HepG2 (cell line): Measurements from ENCODE around the gene GYG1. TPM values are rescaled to one million over a fixed set of nuclear protein-coding genes. Genes with fewer than 3 reads are reported as not detected.

ENCODE experiments used
- AHR ChIP-seq: IDR thresholded peaks from 2 replicates; pipeline ENCODE4 v1.6.1; 2018; ENCODE audit warnings: missing genetic modification reagents, missing compliant biosample characterization
- CC2D1A ChIP-seq: sonication (generic); formaldehyde crosslinking; IDR thresholded peaks from 2 replicates; pipeline ENCODE4 v1.8.1; 2023; ENCODE audit warnings: mild to moderate bottlenecking, missing genetic modification reagents
- ERF ChIP-seq: IDR thresholded peaks from 2 replicates; pipeline ENCODE4 v1.6.1; 2018; ENCODE audit warnings: missing biosample characterization, missing genetic modification reagents
- GFI1 ChIP-seq: sonication (generic); formaldehyde crosslinking; IDR thresholded peaks from 2 replicates; pipeline ENCODE4 v1.5.0; 2020; ENCODE audit warnings: missing genetic modification reagents, mild to moderate bottlenecking, borderline replicate concordance
- GTF2F1 ChIP-seq: fragments of 150-350 bp; IDR thresholded peaks from 2 replicates; pipeline ENCODE4 v1.6.1; 2014; ENCODE audit warnings: low read length
- HMG20B ChIP-seq: conservative IDR thresholded peaks from 2 replicates; pipeline ENCODE4 v1.6.1; 2016; ENCODE audit warnings: missing genetic modification reagents, missing compliant biosample characterization
- HNRNPK ChIP-seq: fragments of 200-400 bp; formaldehyde crosslinking; IDR thresholded peaks from 2 replicates; pipeline ENCODE4 v1.6.1; 2018; ENCODE audit warnings: low read length, low read depth, moderate library complexity, mild to moderate bottlenecking; ENCODE audit not compliant: poor library complexity, severe bottlenecking
- HOXA5 ChIP-seq: sonication (generic); formaldehyde crosslinking; IDR thresholded peaks from 2 replicates; pipeline ENCODE4 v1.4.0; 2020; ENCODE audit warnings: missing genetic modification reagents
- KAT7 ChIP-seq: IDR thresholded peaks from 2 replicates; pipeline ENCODE4 v1.6.1; 2018; ENCODE audit warnings: borderline replicate concordance, missing compliant biosample characterization
- SRSF9 ChIP-seq: fragments of 200-400 bp; formaldehyde crosslinking; IDR thresholded peaks from 2 replicates; pipeline ENCODE4 v1.6.1; 2018; ENCODE audit warnings: borderline replicate concordance, mild to moderate bottlenecking, low read depth, low read length; ENCODE audit not compliant: insufficient read depth, poor library complexity, severe bottlenecking
- ZNF180 ChIP-seq: sonication (generic); formaldehyde crosslinking; IDR thresholded peaks from 2 replicates; pipeline ENCODE4 v1.4.0; 2020; ENCODE audit warnings: low read depth, missing genetic modification reagents, borderline replicate concordance
- ZNF546 ChIP-seq: sonication (generic); formaldehyde crosslinking; conservative IDR thresholded peaks from 2 replicates; pipeline ENCODE4 v1.8.1; 2023; ENCODE audit warnings: mild to moderate bottlenecking, missing genetic modification reagents
- ZNF773 ChIP-seq: sonication (generic); formaldehyde crosslinking; IDR thresholded peaks from 2 replicates; pipeline ENCODE4 v1.4.0; 2020; ENCODE audit warnings: missing genetic modification reagents, borderline replicate concordance
- ZNF878 ChIP-seq: sonication (generic); formaldehyde crosslinking; IDR thresholded peaks from 2 replicates; pipeline ENCODE4 v1.8.1; 2023; ENCODE audit warnings: mild to moderate bottlenecking, missing genetic modification reagents, moderate library complexity
- polyA plus RNA-seq, 8 experiments: library from polyadenylated mRNA; depleted of rRNA in 3 of 8; stranded (reverse) in 7 of 8; unstranded in 1 of 8; fragments of >200 nt; fragmentation: Illumina TruSeq in 4 of 8; extraction: Trizol in 4 of 8; gene quantifications; 2 replicates each; pipeline versions ENCODE4 v1.2.1 to v1.2.3, GENCODE V29; 2011 to 2016; ENCODE audit warnings: low read depth in 4 of 8, missing spikeins in 1 of 8, mixed read lengths in 1 of 8; ENCODE audit not compliant: insufficient read depth in 1 of 8
- total RNA-seq, 5 experiments: library from RNA; depleted of rRNA; stranded (reverse); fragments of >200 nt; fragmentation: Illumina TruSeq; extraction: Trizol; gene quantifications; 2 replicates each; pipeline ENCODE4 v1.2.3, GENCODE V29; 2016; ENCODE audit warnings: low read depth in 1 of 5
- TF ChIP-seq, protein P1 (sequence below): sonication (generic); formaldehyde crosslinking; IDR thresholded peaks from 2 replicates; pipeline ENCODE4 v1.4.0; 2020; ENCODE audit warnings: missing genetic modification reagents, borderline replicate concordance
- TF ChIP-seq, protein P2 (sequence below): sonication (generic); IDR thresholded peaks from 2 replicates; pipeline ENCODE4 v1.6.1; 2016; ENCODE audit warnings: low read depth, borderline replicate concordance
- TF ChIP-seq, protein P3 (sequence below): sonication (generic); formaldehyde crosslinking; IDR thresholded peaks from 2 replicates; pipeline ENCODE4 v1.4.0; 2020; ENCODE audit warnings: mild to moderate bottlenecking, missing genetic modification reagents
- TF ChIP-seq, protein P4 (sequence below): sonication (generic); formaldehyde crosslinking; IDR thresholded peaks from 2 replicates; pipeline ENCODE4 v1.5.0; 2020; ENCODE audit warnings: mild to moderate bottlenecking, missing genetic modification reagents, borderline replicate concordance

Gene GYG1
- total and polyA plus RNA-seq, 2 of the 13 experiments (the other 11 are each of a cell fraction or from before 2014, with no cell fraction given), result 15.7 to 28.1 TPM

DNA sequence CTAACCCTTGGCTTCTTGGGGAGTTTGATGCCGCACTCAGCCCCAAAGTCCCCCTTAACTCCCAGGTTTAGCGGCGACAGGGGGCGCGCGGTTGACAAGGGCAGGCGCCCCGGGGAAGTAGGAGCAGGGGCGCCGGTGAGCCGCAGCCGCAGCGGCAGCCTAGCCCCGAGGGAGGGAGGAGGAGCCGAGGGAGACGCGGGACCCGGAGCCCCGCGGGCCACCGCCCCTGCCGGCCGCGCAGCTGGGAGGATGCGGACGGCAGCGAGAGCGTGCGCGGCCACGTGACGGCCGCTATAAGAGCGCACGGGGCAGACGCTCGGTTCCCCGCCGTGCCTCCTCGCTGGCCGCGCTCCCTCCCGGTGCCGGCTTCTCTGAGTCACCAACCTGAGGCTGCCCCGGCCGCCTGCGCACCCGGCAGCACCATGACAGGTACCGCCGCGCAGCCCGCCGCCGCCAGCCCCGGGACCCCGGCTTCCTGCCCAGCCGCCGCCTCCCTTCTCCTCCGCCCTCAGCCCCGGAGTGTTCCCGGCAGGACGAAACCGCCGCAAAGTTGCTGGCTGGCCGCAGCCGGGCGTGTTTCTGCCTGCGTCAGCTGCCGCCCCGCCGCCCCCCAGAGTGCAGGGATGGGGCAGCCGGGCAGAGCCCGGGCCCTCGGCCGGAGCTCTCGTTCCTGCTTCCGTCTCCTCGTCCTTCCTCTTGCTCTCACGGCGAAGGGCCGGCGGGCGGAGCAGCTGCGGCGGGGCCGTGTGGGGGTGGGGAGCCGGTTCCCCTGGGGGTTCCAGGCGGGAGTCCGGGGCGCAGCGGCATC is at the start of gene GYG1 (continued):
- TF ChIP-seq, protein P1, sequence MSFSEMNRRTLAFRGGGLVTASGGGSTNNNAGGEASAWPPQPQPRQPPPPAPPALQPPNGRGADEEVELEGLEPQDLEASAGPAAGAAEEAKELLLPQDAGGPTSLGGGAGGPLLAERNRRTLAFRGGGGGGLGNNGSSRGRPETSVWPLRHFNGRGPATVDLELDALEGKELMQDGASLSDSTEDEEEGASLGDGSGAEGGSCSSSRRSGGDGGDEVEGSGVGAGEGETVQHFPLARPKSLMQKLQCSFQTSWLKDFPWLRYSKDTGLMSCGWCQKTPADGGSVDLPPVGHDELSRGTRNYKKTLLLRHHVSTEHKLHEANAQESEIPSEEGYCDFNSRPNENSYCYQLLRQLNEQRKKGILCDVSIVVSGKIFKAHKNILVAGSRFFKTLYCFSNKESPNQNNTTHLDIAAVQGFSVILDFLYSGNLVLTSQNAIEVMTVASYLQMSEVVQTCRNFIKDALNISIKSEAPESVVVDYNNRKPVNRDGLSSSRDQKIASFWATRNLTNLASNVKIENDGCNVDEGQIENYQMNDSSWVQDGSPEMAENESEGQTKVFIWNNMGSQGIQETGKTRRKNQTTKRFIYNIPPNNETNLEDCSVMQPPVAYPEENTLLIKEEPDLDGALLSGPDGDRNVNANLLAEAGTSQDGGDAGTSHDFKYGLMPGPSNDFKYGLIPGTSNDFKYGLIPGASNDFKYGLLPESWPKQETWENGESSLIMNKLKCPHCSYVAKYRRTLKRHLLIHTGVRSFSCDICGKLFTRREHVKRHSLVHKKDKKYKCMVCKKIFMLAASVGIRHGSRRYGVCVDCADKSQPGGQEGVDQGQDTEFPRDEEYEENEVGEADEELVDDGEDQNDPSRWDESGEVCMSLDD (CRISPR knock-in tag), result peak; percentile 72; the same call in 1 of the 2 replicates
- peak; percentile 46; the same call in 1 of the 2 replicates for TF ChIP-seq ZNF878 (CRISPR knock-in tag)
- TF ChIP-seq HOXA5 (CRISPR knock-in tag), result peak; percentile 41; the same call in 1 of the 2 replicates
- TF ChIP-seq ERF, result peak; percentile 65
- peak; percentile 40; the same call in 1 of the 2 replicates for TF ChIP-seq ZNF546 (CRISPR knock-in tag)
- no peak for TF ChIP-seq HMG20B (CRISPR knock-in tag)
- TF ChIP-seq KAT7, result peak; percentile 66; the same call in 1 of the 2 replicates
- TF ChIP-seq ZNF180 (CRISPR knock-in tag), result no peak
- TF ChIP-seq, protein P2, sequence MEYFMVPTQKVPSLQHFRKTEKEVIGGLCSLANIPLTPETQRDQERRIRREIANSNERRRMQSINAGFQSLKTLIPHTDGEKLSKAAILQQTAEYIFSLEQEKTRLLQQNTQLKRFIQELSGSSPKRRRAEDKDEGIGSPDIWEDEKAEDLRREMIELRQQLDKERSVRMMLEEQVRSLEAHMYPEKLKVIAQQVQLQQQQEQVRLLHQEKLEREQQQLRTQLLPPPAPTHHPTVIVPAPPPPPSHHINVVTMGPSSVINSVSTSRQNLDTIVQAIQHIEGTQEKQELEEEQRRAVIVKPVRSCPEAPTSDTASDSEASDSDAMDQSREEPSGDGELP, result peak; percentile 40; the same call in 1 of the 2 replicates
- 0 out of 2 replicates have a peak, but pooled peaks have one; percentile 49 for TF ChIP-seq ZNF773 (CRISPR knock-in tag)
- TF ChIP-seq GTF2F1, result no peak
- TF ChIP-seq SRSF9, result no peak
- no peak for TF ChIP-seq CC2D1A (CRISPR knock-in tag)
- TF ChIP-seq, protein P3, sequence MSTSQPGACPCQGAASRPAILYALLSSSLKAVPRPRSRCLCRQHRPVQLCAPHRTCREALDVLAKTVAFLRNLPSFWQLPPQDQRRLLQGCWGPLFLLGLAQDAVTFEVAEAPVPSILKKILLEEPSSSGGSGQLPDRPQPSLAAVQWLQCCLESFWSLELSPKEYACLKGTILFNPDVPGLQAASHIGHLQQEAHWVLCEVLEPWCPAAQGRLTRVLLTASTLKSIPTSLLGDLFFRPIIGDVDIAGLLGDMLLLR (CRISPR knock-in tag), result peak; percentile 76; the same call in 1 of the 2 replicates
- TF ChIP-seq, protein P4, sequence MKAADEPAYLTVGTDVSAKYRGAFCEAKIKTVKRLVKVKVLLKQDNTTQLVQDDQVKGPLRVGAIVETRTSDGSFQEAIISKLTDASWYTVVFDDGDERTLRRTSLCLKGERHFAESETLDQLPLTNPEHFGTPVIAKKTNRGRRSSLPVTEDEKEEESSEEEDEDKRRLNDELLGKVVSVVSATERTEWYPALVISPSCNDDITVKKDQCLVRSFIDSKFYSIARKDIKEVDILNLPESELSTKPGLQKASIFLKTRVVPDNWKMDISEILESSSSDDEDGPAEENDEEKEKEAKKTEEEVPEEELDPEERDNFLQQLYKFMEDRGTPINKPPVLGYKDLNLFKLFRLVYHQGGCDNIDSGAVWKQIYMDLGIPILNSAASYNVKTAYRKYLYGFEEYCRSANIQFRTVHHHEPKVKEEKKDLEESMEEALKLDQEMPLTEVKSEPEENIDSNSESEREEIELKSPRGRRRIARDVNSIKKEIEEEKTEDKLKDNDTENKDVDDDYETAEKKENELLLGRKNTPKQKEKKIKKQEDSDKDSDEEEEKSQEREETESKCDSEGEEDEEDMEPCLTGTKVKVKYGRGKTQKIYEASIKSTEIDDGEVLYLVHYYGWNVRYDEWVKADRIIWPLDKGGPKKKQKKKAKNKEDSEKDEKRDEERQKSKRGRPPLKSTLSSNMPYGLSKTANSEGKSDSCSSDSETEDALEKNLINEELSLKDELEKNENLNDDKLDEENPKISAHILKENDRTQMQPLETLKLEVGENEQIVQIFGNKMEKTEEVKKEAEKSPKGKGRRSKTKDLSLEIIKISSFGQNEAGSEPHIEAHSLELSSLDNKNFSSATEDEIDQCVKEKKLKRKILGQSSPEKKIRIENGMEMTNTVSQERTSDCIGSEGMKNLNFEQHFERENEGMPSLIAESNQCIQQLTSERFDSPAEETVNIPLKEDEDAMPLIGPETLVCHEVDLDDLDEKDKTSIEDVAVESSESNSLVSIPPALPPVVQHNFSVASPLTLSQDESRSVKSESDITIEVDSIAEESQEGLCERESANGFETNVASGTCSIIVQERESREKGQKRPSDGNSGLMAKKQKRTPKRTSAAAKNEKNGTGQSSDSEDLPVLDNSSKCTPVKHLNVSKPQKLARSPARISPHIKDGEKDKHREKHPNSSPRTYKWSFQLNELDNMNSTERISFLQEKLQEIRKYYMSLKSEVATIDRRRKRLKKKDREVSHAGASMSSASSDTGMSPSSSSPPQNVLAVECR (CRISPR knock-in tag), result peak; percentile 92
- peak; percentile 63 for TF ChIP-seq HNRNPK
- TF ChIP-seq AHR (CRISPR knock-in tag), result no peak
- TF ChIP-seq GFI1 (CRISPR knock-in tag), result no peak; the same call in 1 of the 2 replicates
